Erythroblast (primary cell): ENCODE results near the gene DIMT1.

Source experiments
- DNase-seq, 2 experiments: peaks; one replicate each; lab custom pipeline; 2025; lab: John Stamatoyannopoulos, UW
- GATA1 ChIP-seq: IDR thresholded peaks from 2 replicates; pipeline ENCODE4 v1.6.1; 2011; ENCODE audit warnings: low read depth, mild to moderate bottlenecking, control low read depth, low read length, moderate library complexity
- POLR2A ChIP-seq: IDR thresholded peaks from 2 replicates; pipeline ENCODE4 v1.6.1; 2011; ENCODE audit warnings: mild to moderate bottlenecking, low read length

The DIMT1 gene

GRCh38 chr5:62386824-62387223 is 16.9 kb downstream of the DIMT1 start:
- no peak for DNase-seq
- no peak for TF ChIP-seq GATA1
- TF ChIP-seq POLR2A, result no peak

GRCh38 chr5:62385816-62386400 is 17.8 kb downstream of the DIMT1 start:
- DNase-seq, result no peak
- TF ChIP-seq POLR2A (no peak), GATA1 (no peak)

- DNase-seq, result no peak
- no peak for TF ChIP-seq POLR2A
- no peak for TF ChIP-seq GATA1
Measured at GRCh38 chr5:62385131-62385530, 18.6 kb downstream of the DIMT1 start.

GRCh38 chr5:62376064-62376463 is 27.6 kb downstream of the DIMT1 start:
- TF ChIP-seq GATA1 (no peak), POLR2A (no peak)

GRCh38 chr5:62375627-62376026 is 28.1 kb downstream of the DIMT1 start:
- DNase-seq, result no peak
- TF ChIP-seq POLR2A, result no peak
- TF ChIP-seq GATA1, result no peak

More at GRCh38 chr5:62376064-62376463, 27.6 kb downstream of the DIMT1 start:
- DNase-seq, result peak; percentile 61 to 68

DNA sequence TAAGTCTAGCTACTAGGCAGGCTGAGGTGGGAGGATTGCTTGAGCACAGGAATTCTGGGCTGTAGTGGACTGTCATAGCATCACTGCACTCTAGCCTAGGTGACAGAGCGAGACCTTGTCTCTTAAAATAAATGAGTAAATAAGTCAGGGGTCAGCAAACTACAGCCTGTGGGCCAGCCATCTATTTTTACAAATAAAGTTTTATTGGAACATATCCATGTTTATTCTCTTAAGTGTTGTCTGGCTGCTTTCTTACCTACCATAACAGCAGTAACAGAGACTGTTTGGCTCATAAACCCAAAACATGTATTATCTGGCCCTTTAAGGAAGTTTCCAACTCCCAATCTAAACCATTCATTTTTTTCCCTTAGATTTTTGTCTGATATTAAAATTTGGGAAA is 29.6 kb downstream of the DIMT1 start:
- TF ChIP-seq GATA1, result no peak
- no peak for TF ChIP-seq POLR2A
- DNase-seq, result no peak

DNA sequence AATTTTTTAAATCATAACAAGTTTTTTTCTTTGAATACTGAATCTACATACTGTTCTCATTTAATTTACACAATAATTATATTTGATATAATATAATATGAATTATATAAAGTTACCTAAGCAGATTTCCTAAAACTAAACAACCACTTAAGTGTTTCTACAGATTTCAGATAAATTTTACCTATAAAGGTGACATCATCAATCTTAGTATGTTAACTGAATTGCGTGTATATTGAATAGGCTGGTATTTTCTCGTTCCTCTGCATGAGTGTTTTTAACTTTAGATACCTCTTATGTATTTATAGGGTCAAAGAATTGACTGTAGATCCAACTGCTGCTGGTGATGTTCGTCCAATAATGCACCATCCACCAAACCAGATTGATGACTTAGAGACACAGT is 30.3 kb downstream of the DIMT1 start:
- DNase-seq, result no peak
- TF ChIP-seq POLR2A (no peak), GATA1 (no peak)

- no peak for DNase-seq
- no peak for TF ChIP-seq GATA1
- no peak for TF ChIP-seq POLR2A
Measured at GRCh38 chr5:62372600-62372999, 31.1 kb downstream of the DIMT1 start.

GRCh38 chr5:62371409-62371808 is 32.3 kb downstream of the DIMT1 start:
- no peak for DNase-seq
- no peak for TF ChIP-seq GATA1
- TF ChIP-seq POLR2A, result no peak

- TF ChIP-seq GATA1 (no peak), POLR2A (no peak)
- DNase-seq, result no peak
Measured at GRCh38 chr5:62369039-62369438, 34.7 kb downstream of the DIMT1 start.

- TF ChIP-seq POLR2A, result no peak
- no peak for TF ChIP-seq GATA1
- no peak for DNase-seq
Measured at GRCh38 chr5:62362701-62363100, 41.0 kb downstream of the DIMT1 start.

DNA sequence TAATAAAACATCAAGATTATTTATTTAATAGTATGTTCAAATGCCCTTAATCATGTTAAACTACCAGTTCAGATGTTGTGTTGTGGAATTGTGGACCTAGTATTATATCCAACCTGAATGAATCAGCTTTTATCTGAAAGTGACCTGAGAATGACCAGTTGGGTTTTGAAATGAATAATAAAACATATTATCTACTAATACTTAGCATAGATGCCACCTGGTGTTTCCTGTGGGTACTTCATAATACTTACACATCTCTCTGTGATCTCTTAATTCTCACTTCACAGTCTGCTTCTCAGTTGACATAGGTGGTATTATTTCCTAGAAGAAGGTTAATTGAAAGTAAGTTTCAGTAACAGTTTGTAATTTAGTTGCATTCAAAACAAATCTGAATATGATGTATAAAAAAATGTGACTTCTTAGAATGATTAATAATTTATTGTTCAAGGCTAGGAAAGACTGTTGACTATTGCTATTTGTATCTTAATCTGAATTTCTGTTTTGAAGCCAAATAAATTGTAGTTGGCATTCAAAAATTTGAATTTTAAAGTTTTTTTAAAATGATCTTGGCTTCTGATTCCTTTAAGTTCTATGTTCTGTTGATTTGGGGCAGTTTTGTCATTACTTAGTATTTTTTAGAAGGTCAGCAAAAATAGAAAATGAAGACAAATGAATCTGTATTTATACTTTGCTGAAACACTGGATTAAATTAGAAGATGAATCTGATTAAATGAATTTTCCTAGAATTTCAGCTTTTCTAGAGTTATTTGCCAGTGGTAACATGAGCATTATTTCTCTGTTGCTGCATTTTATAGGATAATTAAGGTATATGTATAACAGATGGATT is 49.5 kb downstream of the DIMT1 start:
- peak; percentile 69 to 77 for DNase-seq
- TF ChIP-seq GATA1 (no peak), POLR2A (no peak)

GRCh38 chr5:62348723-62349481 is 54.8 kb downstream of the DIMT1 start:
- DNase-seq, result peak; percentile 11 to 37
- no peak for TF ChIP-seq POLR2A

DNA sequence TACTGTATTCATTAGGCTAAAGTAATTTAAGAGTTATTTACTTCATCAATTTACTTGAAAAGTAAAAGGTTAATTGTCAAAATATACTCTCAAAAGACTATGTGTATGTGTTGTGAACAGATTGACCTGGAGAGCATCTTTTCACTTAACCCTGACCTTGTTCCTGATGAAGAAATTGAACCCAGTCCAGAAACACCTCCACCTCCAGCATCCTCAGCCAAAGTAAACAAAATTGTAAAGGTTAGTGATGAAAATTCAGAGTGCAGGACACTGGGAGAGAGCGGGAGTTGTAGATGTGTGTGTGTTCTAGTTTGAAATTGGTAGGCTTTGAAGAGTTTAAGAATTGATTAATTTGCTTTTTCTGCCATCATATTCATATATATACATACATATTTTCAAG is 55.8 kb downstream of the DIMT1 start:
- TF ChIP-seq POLR2A (no peak), GATA1 (no peak)
- no peak for DNase-seq

DNA sequence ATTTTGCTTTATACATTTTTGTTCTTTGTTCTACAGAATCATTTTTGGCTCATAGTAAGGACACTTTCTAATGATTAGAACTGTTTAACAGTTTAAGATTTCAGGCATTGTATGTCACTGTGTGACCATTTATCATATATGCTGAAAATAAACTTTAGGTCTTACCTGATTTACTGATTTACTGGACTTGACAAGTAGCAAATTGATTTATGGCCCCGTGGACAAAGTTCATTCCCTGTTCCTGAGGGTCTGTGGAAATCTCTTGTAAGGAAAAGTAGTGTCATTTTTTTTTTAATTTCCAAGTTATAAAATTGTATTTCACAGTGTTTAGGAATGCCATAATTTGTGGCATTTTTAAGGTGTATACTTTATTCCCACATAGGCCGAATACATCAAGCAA is 57.0 kb downstream of the DIMT1 start:
- TF ChIP-seq POLR2A (no peak), GATA1 (no peak)

More for the DNA sequence above, 57.0 kb downstream of the DIMT1 start:
- no peak for DNase-seq
